Fibroblast of gingiva (primary cell): ENCODE measurements around the gene GAL3ST2.
"Not testable (repeated sequence)": the region's sequence is repeated elsewhere in the genome, so short reads cannot be mapped to it uniquely, and the experiment has no call there.

ENCODE experiments used
- DNase-seq: peaks from one replicate; pipeline ENCODE4 v3.0.0-alpha.2; 2011; ENCODE audit warnings: low read depth

Gene GAL3ST2

DNA sequence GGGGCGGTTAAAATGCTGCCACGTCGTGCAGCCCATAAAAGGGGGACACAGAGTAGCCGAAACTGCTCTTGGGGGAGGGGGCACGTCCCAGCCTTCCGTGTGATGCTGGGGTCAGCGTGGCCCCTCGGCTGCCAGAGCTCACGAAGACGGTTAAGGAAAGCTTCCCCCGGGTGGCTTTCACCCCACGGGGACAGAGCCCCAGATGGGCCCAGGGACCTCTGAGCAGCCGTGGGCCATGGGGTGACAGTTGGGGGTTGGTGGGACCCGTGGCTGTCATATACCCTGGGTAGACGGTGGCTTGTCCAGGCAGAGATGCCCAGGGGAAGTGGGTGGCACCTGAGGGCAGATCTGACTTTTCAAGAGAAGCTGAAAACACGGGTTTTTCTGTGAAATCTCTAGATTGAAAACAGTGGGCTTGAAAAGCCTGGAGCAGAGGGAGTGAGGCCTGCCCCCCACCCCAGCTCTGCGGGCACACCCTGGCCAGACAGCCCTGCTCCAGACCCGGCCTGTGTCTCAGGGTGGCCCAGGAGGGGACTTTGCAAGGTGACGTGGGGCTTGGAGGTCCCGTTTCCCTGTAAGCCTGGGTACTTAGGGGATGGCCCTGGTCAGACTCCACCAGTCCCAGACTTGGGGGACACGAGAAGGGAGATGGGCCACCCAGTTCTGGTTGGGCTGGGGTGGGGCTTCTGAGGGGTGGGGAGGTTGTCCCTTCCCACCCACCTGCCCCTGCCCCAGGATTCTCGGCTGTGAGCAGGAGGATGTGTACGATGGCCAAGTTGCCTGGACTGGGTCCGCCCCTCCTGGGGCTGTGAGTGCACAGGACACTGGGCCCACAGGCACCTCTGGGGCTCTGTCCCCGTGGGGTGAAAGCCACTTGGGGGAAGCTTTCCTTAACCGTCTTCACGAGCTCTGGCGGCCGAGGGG lies 33.0 kb downstream of the GAL3ST2 start:
- no peak for DNase-seq

GRCh38 chr2:241810307-241811200 lies 33.9 kb downstream of the GAL3ST2 start:
- no peak for DNase-seq

- DNase-seq, result no peak
Measured at GRCh38 chr2:241811201-241811951, 34.8 kb downstream of the GAL3ST2 start.

DNA sequence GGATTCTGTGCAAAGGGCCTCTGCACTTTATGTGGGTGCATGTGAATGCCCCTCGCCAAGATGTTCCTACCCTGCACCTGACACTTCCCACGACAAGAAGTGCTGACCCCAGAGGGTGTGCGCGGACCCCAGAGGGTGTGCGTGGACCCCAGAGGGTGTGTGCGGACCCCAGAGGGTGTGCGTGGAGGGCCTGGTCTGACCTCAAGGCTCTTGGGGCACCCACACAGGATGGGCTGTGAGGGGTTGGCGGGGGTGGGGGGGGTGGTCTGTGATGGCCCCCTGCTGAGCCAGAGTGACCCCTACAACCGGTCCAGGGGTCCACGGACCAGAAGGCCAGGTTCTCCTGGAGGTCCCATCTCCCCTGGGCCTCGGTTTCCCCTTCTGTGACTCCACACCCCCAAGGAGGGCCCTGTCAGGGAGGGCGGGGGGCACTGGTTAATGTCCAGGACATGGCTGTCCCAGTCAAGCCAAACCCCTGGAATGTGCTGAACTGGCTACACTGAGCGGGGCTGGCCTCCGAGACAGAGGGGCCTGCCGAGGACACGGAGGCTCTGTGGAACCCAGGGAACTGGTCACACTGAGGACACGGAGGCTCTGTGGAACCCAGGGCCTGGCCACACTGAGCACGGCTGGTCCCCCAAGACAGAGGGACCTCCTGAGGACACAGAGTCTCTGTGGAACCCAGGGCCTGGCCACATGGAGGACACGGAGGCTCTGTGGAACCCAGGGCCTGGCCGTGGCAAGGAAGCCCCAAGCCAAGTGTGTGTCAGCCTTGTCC lies 35.5 kb downstream of the GAL3ST2 start:
- DNase-seq, result no peak

- DNase-seq, result no peak
Measured at GRCh38 chr2:241812730-241813643, 36.4 kb downstream of the GAL3ST2 start.

- no peak for DNase-seq
Measured at GRCh38 chr2:241813644-241814392, 37.2 kb downstream of the GAL3ST2 start.

DNA sequence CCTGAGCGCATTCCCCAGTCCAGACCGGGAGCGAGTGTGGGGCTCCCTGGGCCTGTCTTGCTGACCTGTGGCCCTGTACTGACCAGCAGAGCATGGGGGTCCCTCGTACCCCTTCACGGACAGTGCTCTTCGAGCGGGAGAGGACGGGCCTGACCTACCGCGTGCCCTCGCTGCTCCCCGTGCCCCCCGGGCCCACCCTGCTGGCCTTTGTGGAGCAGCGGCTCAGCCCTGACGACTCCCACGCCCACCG lies 37.7 kb downstream of the GAL3ST2 start:
- no peak for DNase-seq

- no peak for DNase-seq
Measured at GRCh38 chr2:241814643-241815476, 38.2 kb downstream of the GAL3ST2 start.

GRCh38 chr2:241815477-241816430 lies 39.1 kb downstream of the GAL3ST2 start:
- DNase-seq, result no peak

DNA sequence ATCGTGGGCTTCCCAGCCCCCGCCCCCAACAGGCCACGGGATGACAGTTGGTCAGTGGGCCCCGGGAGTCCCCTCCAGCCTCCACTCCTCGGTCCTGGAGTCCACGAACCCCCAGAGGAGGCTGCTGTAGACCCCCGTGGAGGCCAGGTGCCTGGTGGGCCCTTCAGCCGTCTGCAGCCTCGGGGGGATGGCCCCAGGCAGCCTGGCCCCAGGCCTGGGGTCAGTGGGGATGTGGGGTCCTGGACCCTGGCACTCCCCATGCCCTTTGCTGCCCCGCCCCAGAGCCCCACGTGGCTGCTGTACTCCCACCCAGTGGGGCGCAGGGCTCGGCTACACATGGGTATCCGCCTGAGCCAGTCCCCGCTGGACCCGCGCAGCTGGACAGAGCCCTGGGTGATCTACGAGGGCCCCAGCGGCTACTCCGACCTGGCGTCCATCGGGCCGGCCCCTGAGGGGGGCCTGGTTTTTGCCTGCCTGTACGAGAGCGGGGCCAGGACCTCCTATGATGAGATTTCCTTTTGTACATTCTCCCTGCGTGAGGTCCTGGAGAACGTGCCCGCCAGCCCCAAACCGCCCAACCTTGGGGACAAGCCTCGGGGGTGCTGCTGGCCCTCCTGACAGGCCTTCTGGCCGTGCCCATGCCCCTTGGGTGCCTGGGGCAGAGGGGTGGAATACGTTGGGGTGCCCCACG lies 40.0 kb downstream of the GAL3ST2 start:
- DNase-seq, result no peak

- DNase-seq, result no peak
Measured at GRCh38 chr2:241817126-241817820, 40.7 kb downstream of the GAL3ST2 start.

- not testable (repeated sequence) for DNase-seq
Measured at GRCh38 chr2:241817821-241818215, 41.2 kb downstream of the GAL3ST2 start.

GRCh38 chr2:241818229-241818942 lies 41.8 kb downstream of the GAL3ST2 start:
- DNase-seq, result no peak

DNA sequence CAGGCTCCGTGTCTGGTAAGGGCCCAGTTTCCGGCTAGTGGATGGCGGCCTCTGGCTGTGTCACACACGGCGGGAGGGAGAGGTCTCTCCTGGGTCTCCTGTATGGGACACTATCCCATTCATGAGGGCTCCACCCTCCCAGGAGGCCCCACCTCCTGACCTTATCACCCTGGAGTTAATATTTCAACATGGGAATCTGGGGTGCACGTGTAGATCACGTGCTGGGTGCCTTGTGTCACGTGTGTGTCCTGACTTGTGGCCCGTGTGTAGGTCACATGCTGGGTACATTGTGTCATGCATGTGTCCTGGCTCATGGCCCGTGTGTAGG lies 42.3 kb downstream of the GAL3ST2 start:
- no peak for DNase-seq

- not testable (repeated sequence) for DNase-seq
Measured at GRCh38 chr2:241819947-241820624, 43.5 kb downstream of the GAL3ST2 start.
